Ishikawa (cell line): ENCODE data around the gene CACNA1A.

ENCODE experiments used
- CEBPB ChIP-seq: IDR thresholded peaks from 2 replicates; pipeline ENCODE4 v1.6.1; 2012
- CREB1 ChIP-seq: IDR thresholded peaks from 2 replicates; pipeline ENCODE4 v1.6.1; 2012; ENCODE audit warnings: low read depth
- EGR1 ChIP-seq: IDR thresholded peaks from 2 replicates; pipeline ENCODE4 v1.6.1; 2012
- EP300 ChIP-seq: IDR thresholded peaks from 2 replicates; pipeline ENCODE4 v1.6.1; 2012; ENCODE audit warnings: borderline replicate concordance
- FOXM1 ChIP-seq: IDR thresholded peaks from 2 replicates; pipeline ENCODE4 v1.6.1; 2012; ENCODE audit warnings: low read depth, borderline replicate concordance
- RAD21 ChIP-seq: IDR thresholded peaks from 2 replicates; pipeline ENCODE4 v1.6.1; 2012; ENCODE audit warnings: low read depth
- TAF1 ChIP-seq: IDR thresholded peaks from 2 replicates; pipeline ENCODE4 v1.6.1; 2012; ENCODE audit warnings: low read depth, mild to moderate bottlenecking
- TCF12 ChIP-seq: IDR thresholded peaks from 2 replicates; pipeline ENCODE4 v1.6.1; 2012; ENCODE audit warnings: low read depth
- TEAD4 ChIP-seq: IDR thresholded peaks from 2 replicates; pipeline ENCODE4 v1.6.1; 2012
- USF1 ChIP-seq: IDR thresholded peaks from 2 replicates; pipeline ENCODE4 v1.6.1; 2012
- YY1 ChIP-seq: IDR thresholded peaks from 2 replicates; pipeline ENCODE4 v1.6.1; 2012; ENCODE audit warnings: low read depth
- ZBTB7A ChIP-seq: IDR thresholded peaks from 2 replicates; pipeline ENCODE4 v1.6.1; 2012; ENCODE audit warnings: low read depth
- TF ChIP-seq, protein P1 (sequence below): IDR thresholded peaks from 2 replicates; pipeline ENCODE4 v1.6.1; 2012; ENCODE audit warnings: low read depth, mild to moderate bottlenecking
- TF ChIP-seq, protein P2 (sequence below): IDR thresholded peaks from 2 replicates; pipeline ENCODE4 v1.6.1; 2012

GRCh38 chr19:13547102-13547501 is 40.8 kb upstream of the CACNA1A start:
- TF ChIP-seq, protein P1, sequence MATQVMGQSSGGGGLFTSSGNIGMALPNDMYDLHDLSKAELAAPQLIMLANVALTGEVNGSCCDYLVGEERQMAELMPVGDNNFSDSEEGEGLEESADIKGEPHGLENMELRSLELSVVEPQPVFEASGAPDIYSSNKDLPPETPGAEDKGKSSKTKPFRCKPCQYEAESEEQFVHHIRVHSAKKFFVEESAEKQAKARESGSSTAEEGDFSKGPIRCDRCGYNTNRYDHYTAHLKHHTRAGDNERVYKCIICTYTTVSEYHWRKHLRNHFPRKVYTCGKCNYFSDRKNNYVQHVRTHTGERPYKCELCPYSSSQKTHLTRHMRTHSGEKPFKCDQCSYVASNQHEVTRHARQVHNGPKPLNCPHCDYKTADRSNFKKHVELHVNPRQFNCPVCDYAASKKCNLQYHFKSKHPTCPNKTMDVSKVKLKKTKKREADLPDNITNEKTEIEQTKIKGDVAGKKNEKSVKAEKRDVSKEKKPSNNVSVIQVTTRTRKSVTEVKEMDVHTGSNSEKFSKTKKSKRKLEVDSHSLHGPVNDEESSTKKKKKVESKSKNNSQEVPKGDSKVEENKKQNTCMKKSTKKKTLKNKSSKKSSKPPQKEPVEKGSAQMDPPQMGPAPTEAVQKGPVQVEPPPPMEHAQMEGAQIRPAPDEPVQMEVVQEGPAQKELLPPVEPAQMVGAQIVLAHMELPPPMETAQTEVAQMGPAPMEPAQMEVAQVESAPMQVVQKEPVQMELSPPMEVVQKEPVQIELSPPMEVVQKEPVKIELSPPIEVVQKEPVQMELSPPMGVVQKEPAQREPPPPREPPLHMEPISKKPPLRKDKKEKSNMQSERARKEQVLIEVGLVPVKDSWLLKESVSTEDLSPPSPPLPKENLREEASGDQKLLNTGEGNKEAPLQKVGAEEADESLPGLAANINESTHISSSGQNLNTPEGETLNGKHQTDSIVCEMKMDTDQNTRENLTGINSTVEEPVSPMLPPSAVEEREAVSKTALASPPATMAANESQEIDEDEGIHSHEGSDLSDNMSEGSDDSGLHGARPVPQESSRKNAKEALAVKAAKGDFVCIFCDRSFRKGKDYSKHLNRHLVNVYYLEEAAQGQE = no peak
- no peak for TF ChIP-seq YY1
- no peak for TF ChIP-seq RAD21
- TF ChIP-seq TEAD4 = no peak
- no peak for TF ChIP-seq EP300
- no peak for TF ChIP-seq TAF1
- TF ChIP-seq EGR1 = no peak
- TF ChIP-seq FOXM1 = no peak
- TF ChIP-seq, protein P2, sequence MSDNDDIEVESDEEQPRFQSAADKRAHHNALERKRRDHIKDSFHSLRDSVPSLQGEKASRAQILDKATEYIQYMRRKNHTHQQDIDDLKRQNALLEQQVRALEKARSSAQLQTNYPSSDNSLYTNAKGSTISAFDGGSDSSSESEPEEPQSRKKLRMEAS = no peak
- no peak for TF ChIP-seq CEBPB
- no peak for TF ChIP-seq USF1
- TF ChIP-seq ZBTB7A = no peak
- no peak for TF ChIP-seq CREB1
- no peak for TF ChIP-seq TCF12
